ENCODE data around the gene EPHA1.

EPHA1 gene

DNA sequence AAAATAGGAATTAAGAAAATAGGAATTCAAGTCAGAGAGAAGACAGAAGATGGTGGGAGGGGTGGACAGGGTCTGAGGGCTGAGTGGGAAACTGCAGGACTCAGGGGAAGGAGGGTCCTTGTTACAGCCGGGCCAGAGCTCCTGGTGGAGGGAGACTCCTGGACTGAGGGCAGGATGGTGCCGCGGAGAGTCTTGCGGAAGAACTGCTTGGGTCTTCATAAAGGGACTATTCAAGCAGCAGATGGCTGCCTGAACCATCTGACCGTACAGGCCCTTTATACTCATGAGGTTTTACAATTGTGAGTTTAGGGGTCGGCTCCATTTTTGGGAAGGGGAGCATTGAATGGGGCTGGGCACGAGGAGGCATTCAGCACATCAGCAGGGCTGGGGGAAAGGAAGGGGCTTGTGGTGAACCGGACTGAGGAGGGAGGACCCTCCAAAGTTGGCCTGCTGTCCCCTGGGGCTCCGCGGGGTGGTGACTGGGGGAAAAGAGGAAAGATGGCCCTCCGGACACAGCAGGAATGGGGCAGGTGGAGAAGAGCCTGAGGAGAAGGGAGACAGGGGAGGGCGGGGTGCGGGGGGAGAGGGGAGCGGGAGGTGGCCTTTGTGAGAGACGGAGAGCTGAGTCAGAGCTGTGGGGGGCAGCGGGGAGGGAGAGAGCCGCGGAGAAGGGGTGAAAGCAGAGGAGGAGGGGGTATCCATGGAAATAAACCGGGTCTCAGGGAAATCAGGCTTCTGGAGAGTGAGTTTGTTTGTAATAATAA, 47.7 kb downstream of the EPHA1 start:
- Mint-ChIP-seq H3K36me3 (no peaks in the 10 kb centered on the region), H3K27ac (peak overlapping the region; percentile 0), H3K9me3 (no peaks in the 10 kb centered on the region), H3K27me3 (peaks cover 49% of the 10 kb centered on the region), H3K4me1 (peaks cover 23% of the 10 kb centered on the region), H3K4me3 (peak overlapping the region; percentile 69)
- no peak for ATAC-seq

DNA sequence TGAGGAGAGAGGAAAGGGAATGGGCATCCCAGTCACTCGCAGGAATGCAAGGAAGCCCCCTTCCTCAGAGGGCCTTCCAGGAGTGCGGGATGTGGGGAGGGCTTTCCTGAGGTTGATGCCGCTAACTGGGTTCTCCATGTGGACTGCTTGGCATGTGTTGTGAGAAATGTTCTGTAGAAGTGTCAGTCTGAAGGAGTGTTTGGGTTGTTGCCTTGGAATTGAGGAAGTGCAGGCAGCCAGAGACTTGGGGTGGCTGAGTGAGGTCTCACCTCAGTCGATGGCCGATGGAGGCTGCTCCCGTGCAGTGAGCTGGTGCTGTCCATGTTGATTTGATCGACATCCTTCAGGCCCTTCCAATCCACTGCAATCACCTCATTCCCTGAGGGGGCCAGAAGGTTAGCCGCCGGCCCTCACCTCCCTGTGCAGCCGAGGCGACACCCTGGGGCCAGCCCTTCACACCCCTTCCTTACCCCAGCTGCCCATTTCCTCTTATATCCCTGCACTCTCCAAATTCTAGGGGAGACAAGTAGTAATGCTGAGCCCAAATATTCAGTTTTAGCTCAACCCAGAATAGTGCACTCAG, 48.8 kb downstream of the EPHA1 start:
- Mint-ChIP-seq H3K36me3 (no peaks in the 10 kb centered on the region), H3K4me1 (peaks cover 23% of the 10 kb centered on the region), H3K27ac (no peak overlapping the region), H3K4me3 (no peak overlapping the region), H3K9me3 (no peaks in the 10 kb centered on the region), H3K27me3 (peaks cover 50% of the 10 kb centered on the region)
- no peak for ATAC-seq

DNA sequence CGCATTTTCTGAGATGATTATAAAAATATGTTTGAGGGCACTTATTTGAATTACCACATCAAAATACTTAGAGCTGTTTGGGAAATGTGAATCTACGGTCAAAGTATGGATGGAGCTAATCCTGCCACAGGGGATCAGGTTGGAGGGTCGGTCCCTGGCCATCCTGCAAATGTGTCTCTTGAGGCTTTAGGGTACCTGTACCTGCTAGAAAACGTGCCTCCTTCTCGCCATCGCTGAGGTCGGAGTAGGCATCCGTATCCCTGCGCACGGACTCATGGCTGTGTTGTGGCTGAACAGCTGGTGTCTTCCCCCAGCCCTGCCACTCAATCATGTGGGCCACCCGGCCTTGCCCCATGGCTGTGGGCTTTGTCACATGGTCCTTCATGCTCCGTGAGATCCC, 50.0 kb downstream of the EPHA1 start:
- H3K36me3 Mint-ChIP-seq, result no peaks in the 10 kb centered on the region
- H3K4me1 Mint-ChIP-seq, result peaks cover 23% of the 10 kb centered on the region
- ATAC-seq, result no peak
- no peak overlapping the region for H3K27ac Mint-ChIP-seq
- H3K27me3 Mint-ChIP-seq, result peaks cover 49% of the 10 kb centered on the region
- no peak overlapping the region for H3K4me3 Mint-ChIP-seq
- H3K9me3 Mint-ChIP-seq, result no peaks in the 10 kb centered on the region

DNA sequence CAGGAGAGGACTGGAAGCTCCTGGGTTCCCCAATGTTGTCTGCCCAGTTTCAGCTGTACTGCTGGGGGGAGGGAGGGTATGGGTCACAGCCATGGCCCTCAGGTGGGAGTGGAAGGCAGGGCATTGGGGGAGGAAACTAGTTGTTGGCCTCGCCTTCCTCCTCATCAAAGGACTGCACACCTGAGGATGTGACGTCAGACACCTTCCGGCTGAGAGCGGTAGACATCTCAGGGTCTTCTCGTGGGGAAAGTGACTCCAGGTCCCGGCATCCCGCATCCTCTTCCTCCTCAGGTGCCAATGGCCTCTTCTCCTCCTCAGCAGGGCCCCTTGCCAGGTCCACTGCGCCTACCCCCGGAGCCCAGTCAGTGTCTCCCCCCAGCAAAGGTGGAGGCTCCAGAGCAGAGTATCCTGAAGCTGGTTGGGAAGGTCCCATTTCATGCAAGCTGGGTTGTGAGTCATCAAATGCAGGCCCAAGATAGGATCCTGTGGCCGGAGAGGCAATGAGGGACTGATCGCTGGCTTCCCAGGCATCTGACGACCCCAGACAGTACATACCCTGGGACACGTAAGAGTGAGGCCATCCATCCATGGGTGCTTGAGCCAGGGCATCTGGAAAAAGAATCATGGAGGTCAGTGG, 52.1 kb downstream of the EPHA1 start:
- peaks cover 55% of the 10 kb centered on the region for H3K27me3 Mint-ChIP-seq
- H3K9me3 Mint-ChIP-seq, result no peaks in the 10 kb centered on the region

DNA sequence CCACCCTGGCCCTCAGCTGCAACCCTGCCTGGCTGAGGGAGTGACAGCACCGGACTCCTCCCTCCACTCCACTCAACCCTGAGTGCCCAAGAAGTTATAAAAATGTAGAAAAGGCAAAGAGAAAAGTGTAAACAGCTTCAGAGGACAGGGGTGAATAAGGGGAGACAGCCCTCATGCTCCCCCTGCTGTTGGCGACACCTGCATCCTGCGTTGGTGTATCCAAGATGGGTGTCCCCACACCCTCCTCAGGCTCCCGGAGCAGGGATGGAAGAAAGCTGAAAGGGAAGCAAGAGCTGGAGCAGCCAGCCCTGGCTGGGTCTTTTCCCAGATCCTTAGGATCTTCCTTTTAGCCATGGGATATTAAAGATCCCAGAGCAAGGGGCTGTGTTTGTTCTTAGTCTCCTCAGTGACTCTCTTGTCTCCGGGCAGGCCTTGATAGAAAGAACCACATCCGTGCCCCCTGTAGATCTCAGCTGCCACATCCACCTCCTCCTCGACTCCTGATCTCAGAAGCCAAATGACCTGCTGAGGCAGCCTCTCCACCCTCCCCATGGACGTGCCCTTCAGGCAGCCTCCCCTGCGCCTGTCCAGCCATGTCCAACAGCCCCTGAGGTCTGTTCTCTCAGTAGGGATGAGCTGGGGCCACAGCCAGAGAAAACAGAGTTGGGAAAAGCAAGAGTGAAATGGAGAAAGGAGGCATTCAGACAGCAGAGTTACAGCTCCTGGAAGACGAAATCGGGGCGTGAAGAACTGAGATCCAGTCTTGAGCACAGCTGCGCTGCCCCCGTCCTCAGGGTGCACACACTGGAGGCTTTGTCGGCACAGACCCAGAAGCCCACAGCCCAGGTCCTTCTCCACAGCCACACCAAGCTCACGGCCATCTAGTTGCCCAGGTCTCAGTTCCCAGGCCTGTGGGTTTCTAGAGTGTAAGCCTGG, 52.9 kb downstream of the EPHA1 start:
- no peaks in the 10 kb centered on the region for H3K9me3 Mint-ChIP-seq
- no peak overlapping the region for H3K27ac Mint-ChIP-seq
- peaks cover 6% of the 10 kb centered on the region for H3K4me1 Mint-ChIP-seq
- H3K36me3 Mint-ChIP-seq, result no peaks in the 10 kb centered on the region
- no peak for ATAC-seq
- no peak overlapping the region for H3K4me3 Mint-ChIP-seq
- peaks cover 51% of the 10 kb centered on the region for H3K27me3 Mint-ChIP-seq

More for the DNA sequence above, 52.1 kb downstream of the EPHA1 start:
- Mint-ChIP-seq H3K36me3 (no peaks in the 10 kb centered on the region), H3K4me1 (peaks cover 12% of the 10 kb centered on the region), H3K27ac (no peak overlapping the region), H3K4me3 (no peak overlapping the region)
- ATAC-seq, result no peak

DNA sequence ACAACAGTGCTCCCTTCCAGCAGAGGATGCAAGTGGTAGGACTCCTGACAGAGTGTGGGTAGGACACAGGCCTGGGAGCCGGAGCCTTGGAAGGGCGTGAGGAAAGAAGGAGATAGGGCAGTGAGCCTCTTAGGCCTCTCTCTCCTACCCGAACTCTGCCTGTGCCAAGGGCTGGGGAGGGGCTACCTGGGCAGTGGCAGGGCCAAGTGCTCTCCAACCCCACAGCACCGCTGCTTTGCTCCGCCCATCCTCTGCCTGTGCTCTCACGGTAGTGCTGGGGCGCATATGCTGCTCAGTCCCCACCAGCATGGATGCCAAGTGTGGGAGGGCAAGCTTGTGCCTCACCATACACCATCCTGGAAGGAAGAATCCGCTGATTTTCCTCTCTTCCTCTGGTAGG, 53.7 kb downstream of the EPHA1 start:
- Mint-ChIP-seq H3K9me3 (no peaks in the 10 kb centered on the region), H3K36me3 (no peaks in the 10 kb centered on the region), H3K27me3 (peaks cover 43% of the 10 kb centered on the region), H3K27ac (no peak overlapping the region), H3K4me3 (no peak overlapping the region), H3K4me1 (no peaks in the 10 kb centered on the region)
- no peak for ATAC-seq

DNA sequence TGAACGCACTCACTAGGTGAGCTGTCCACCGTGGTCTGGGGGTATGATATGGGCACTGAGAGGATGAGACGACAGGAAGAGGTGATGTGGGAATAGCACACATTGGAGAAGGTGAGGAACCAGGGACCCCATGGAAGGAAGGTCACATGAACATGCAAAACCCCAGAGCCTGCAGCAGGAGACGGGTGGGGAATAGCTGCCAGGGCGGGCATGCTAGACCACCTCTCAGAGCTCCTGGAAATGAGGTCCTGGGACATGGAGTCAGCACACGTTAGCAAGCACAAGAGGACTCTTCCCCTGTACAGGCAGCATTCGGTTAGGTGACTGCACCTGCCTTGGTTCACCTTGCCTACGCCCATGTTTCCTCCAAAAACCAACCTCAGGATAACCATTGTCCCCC, 54.3 kb downstream of the EPHA1 start:
- no peaks in the 10 kb centered on the region for H3K36me3 Mint-ChIP-seq
- no peaks in the 10 kb centered on the region for H3K9me3 Mint-ChIP-seq
- no peak overlapping the region for H3K27ac Mint-ChIP-seq
- peaks cover 43% of the 10 kb centered on the region for H3K27me3 Mint-ChIP-seq
- no peak overlapping the region for H3K4me3 Mint-ChIP-seq
- no peak for ATAC-seq
- H3K4me1 Mint-ChIP-seq, result no peaks in the 10 kb centered on the region

DNA sequence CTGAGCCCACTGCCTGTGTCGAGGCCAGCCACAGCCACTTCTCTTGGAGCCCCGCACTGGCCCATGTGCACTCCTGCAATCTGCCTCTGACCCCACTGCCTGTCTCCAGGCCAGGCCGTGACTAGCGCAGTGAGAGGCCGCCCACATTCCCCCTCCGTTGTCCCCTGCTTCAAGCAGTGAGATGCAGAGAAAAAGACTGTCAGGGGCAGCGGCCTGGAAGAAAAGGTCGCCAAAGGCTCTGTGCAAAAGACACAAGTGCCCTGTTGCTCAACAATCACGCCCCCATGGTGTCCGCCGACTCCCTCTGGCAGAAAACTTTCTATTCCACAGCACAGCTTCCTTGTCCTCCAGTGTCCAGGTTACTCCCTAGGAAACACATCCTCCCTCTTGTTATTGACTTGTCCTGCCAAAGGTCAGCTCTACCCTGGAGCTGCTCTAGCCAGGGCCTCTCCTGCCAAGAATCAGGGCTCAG, 56.1 kb downstream of the EPHA1 start:
- no peaks in the 10 kb centered on the region for H3K4me1 Mint-ChIP-seq
- no peaks in the 10 kb centered on the region for H3K36me3 Mint-ChIP-seq
- peaks cover 43% of the 10 kb centered on the region for H3K27me3 Mint-ChIP-seq
- H3K27ac Mint-ChIP-seq, result no peak overlapping the region
- no peak for ATAC-seq
- H3K9me3 Mint-ChIP-seq, result no peaks in the 10 kb centered on the region
- H3K4me3 Mint-ChIP-seq, result no peak overlapping the region

DNA sequence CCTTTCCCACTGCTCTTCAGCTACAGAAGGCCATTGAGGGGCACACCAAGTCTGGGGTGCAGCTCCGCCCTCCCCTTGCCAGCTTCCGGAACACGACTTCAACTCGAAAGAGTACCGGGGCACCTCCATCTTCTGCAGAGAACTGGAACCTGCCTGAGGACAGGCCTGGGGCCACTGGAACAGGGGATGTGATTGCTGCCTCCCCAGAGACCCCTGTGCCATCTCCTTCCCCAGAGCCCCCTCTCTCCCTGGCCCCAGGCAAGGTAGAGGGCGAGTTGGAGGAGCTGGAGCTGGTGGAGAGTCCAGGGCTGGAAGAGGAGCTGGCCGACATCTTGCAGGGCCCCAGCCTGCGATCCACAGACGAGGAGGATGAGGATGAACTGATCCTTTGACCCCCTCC, 57.1 kb downstream of the EPHA1 start:
- H3K27me3 Mint-ChIP-seq, result peaks cover 51% of the 10 kb centered on the region
- no peak for ATAC-seq
- no peaks in the 10 kb centered on the region for H3K4me1 Mint-ChIP-seq
- H3K9me3 Mint-ChIP-seq, result no peaks in the 10 kb centered on the region
- no peaks in the 10 kb centered on the region for H3K36me3 Mint-ChIP-seq
- no peak overlapping the region for H3K27ac Mint-ChIP-seq
- no peak overlapping the region for H3K4me3 Mint-ChIP-seq

DNA sequence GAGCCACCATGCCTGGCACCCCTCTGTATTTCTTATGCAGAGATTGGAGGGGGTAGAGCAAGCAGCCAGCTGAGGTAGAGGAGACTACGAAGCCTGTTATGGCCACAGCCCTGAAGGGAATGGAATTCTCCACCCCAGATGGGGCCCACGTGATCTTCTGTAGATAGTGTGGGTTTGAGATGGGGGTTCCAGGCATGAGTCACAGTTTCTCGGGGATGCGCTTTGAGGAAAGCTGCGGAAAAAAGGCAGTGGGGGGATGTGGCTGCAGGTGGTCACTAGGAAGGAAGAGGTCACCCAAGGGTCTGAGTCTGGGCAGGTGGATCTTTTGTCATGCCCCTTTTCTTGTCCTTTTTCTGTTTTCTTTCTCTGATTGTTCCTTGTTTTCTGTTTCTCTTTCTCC, 57.6 kb downstream of the EPHA1 start:
- no peak overlapping the region for H3K27ac Mint-ChIP-seq
- H3K36me3 Mint-ChIP-seq, result no peaks in the 10 kb centered on the region
- H3K4me1 Mint-ChIP-seq, result no peaks in the 10 kb centered on the region
- H3K9me3 Mint-ChIP-seq, result no peaks in the 10 kb centered on the region
- no peak overlapping the region for H3K4me3 Mint-ChIP-seq
- ATAC-seq, result no peak
- peaks cover 56% of the 10 kb centered on the region for H3K27me3 Mint-ChIP-seq

DNA sequence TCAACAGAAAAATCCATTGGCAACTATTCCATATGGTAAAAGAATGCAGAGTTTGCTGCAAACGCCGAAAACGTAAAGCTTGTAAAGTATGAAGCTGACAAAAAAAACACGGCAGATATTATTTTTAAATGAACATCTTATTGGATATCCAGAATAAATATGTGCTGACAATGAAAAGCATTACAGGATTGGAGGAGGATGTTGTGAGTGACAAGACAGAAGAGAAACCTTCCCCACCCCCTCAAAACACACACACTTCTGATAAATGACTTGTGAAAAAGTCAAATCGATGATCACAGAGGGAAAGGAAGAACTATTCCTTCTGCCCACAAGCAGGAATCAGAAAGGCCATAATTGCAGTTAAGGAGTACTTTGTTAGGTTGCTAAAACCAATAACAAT, 60.7 kb downstream of the EPHA1 start:
- H3K27me3 Mint-ChIP-seq, result peaks cover 53% of the 10 kb centered on the region
- ATAC-seq, result no peak
- H3K9me3 Mint-ChIP-seq, result no peaks in the 10 kb centered on the region
- H3K36me3 Mint-ChIP-seq, result no peaks in the 10 kb centered on the region
- H3K4me1 Mint-ChIP-seq, result peaks cover 9% of the 10 kb centered on the region
- no peak overlapping the region for H3K27ac Mint-ChIP-seq
- H3K4me3 Mint-ChIP-seq, result no peak overlapping the region

DNA sequence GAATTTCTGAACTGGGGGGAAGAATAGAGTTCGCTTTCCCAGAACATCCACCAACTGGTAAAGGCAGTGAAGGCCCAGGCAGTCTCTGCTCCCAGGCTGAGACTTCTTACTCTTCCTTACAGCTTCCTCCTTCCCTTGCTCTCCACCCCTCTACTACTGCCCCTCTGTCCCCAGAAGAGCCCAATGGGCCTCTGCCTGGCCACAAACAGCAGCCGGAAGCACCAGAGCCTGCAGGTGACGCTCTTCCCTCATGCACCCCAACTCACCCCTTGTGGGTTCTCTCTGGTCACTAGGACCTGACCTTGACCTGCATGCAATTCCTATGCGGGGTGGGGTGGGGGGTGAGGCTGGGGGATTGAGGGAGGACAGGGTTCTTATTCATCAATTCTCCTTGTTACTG, 62.6 kb downstream of the EPHA1 start:
- Mint-ChIP-seq H3K27me3 (peaks cover 35% of the 10 kb centered on the region), H3K4me1 (peaks cover 9% of the 10 kb centered on the region), H3K36me3 (no peaks in the 10 kb centered on the region), H3K9me3 (no peaks in the 10 kb centered on the region), H3K4me3 (no peak overlapping the region), H3K27ac (no peak overlapping the region)
- no peak for ATAC-seq

DNA sequence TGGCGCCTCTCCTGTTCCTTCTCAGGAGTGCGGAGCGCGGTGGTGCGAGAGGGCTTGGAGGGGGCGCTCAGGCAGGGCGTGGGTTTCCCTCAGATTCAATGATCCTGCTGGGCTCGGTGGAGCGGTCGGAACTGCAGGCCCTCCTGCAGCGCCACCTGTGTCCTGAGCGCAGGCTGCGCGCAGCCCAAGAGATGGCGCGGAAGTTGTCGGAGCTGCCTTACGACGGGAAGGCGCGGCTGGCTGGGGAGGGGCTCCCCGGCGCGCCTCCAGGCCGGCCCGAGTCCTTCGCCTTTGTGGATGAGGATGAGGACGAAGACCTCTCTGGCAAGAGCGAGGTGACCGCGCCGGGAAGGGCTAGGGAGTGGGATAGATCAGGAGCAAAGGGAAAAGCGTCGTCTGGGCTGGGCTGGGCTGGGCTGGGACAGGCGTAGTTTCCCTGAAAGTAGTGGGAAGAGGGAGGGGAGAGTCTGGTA, 63.2 kb downstream of the EPHA1 start:
- peaks cover 9% of the 10 kb centered on the region for H3K4me1 Mint-ChIP-seq
- H3K9me3 Mint-ChIP-seq, result no peaks in the 10 kb centered on the region
- H3K4me3 Mint-ChIP-seq, result peak overlapping the region; percentile 45
- ATAC-seq, result peak; percentile 82
- peak overlapping the region; percentile 45 for H3K27ac Mint-ChIP-seq
- H3K36me3 Mint-ChIP-seq, result no peaks in the 10 kb centered on the region
- peaks cover 35% of the 10 kb centered on the region for H3K27me3 Mint-ChIP-seq

DNA sequence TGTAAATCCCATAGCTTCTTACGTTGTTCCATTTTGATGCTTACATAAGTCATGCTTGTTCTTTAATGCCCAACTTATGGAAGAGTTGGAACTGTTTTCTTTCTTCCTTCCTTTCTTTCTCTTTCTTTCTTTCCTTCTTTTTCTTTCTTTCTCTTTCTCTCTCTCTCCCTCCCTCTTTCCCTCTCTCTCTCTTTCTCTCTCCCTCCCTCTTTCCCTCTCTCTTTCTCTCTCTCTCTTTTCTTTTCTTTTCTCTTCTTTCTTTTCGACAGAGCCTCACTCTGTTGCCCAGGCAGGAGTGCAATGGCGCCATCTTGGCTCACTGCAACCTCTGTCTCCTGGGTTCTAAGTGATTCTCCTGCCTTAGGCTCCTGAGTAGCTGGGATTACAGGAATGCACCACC, 65.1 kb downstream of the EPHA1 start:
- Mint-ChIP-seq H3K9me3 (no peaks in the 10 kb centered on the region), H3K27me3 (peaks cover 35% of the 10 kb centered on the region), H3K27ac (no peak overlapping the region)

DNA sequence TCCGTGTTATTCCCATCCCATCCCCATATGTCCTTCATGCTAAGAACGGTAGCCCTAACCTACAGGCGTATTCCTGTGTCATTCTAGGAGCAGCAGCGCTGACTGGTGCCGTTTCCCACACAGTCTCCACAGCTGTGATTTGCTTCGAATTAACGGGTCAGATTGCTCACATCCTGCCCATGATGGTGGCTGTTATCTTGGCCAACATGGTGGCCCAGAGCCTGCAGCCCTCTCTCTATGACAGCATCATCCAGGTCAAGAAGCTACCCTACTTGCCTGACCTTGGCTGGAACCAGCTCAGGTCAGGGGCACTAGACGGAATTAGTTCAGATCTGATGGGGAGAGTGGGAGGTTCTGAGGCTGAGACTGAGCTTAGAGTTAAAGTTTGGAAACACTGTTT, 66.8 kb downstream of the EPHA1 start:
- H3K4me3 Mint-ChIP-seq, result no peak overlapping the region
- H3K36me3 Mint-ChIP-seq, result no peaks in the 10 kb centered on the region
- ATAC-seq, result no peak
- H3K27me3 Mint-ChIP-seq, result peaks cover 30% of the 10 kb centered on the region
- H3K4me1 Mint-ChIP-seq, result peaks cover 9% of the 10 kb centered on the region
- no peak overlapping the region for H3K27ac Mint-ChIP-seq
- H3K9me3 Mint-ChIP-seq, result no peaks in the 10 kb centered on the region

More for the DNA sequence above, 65.1 kb downstream of the EPHA1 start:
- H3K4me1 Mint-ChIP-seq, result peaks cover 9% of the 10 kb centered on the region
- no peak for ATAC-seq
- H3K4me3 Mint-ChIP-seq, result no peak overlapping the region
- H3K36me3 Mint-ChIP-seq, result no peaks in the 10 kb centered on the region
